Right lobe of liver (tissue), 6 donors: ENCODE data around the gene USP17L17. TPM values are rescaled to one million over a fixed set of nuclear protein-coding genes. Genes with fewer than 3 reads are reported as not detected.
"Not testable (repeated sequence)": the region's sequence is repeated elsewhere in the genome, so short reads cannot be mapped to it uniquely, and the experiment has no call there.

Experiments
- ATAC-seq, 4 donors: fragments of 200-7000 bp; cut with Tn5 transposase; one replicate each; pipeline ENCODE4 v1.9.1; 2020; ENCODE audit warnings: mild to moderate bottlenecking in 4 of 4, moderate library complexity in 4 of 4
- DNase-seq, 3 donors: peaks; one replicate each; pipeline ENCODE4 v3.0.0-alpha.2; 2020
- H3K27ac ChIP-seq, 3 donors: fragments of 200-600 bp; one replicate each; pipeline ENCODE4 v1.8.0; 2022
- H3K27me3 ChIP-seq, 2 donors: fragments of 200-600 bp; one replicate each; pipeline ENCODE4 v1.8.0; 2022
- H3K36me3 ChIP-seq, 4 donors: fragments of 200-600 bp; sonication (generic) in 1 of 4; one replicate each; pipeline versions ENCODE4 v1.5.1 to v1.8.0; 2017 to 2022; ENCODE audit warnings: control low read depth in 1 of 4
- H3K4me1 ChIP-seq, 4 donors: fragments of 200-600 bp; sonication (generic) in 1 of 4; one replicate each; pipeline versions ENCODE4 v1.5.1 to v1.8.0; 2017 to 2022; ENCODE audit warnings: control low read depth in 1 of 4
- H3K4me3 ChIP-seq, 3 donors: fragments of 200-600 bp; one replicate each; pipeline ENCODE4 v1.8.0; 2022
- H3K9me3 ChIP-seq, 4 donors: fragments of 200-600 bp; sonication (generic) in 1 of 4; one replicate each; pipeline versions ENCODE4 v1.5.1 to v1.8.0; 2017 to 2022; ENCODE audit warnings: control low read depth in 1 of 4
- WGBS: methylation state at CpG from one replicate; pipeline ENCODE4 v1.1.6; 2018; ENCODE audit warnings: low coverage, low lambda C conversion rate; ENCODE audit not compliant: insufficient coverage; ENCODE audit errors: missing lambda C conversion rate; 5-methylcytosine and 5-hydroxymethylcytosine counted together
- intact Hi-C, 2 donors: fragments of 100-400 bp; cut with DNase I; formaldehyde crosslinking; loops; one replicate each; pipeline versions ENCODE4 v1.11.2 to v1.14.1; 2022
- long read RNA-seq: library from polyadenylated mRNA; unstranded; transcript quantifications from one replicate; pipeline ENCODE4 v2.0.0, GENCODE V29; 2019
- total RNA-seq, 6 experiments: library from RNA; depleted of rRNA in 2 of 6; stranded (reverse); fragments of >200 nt in 2 of 6; fragmentation: NEBNext Ultra II Directional in 3 of 6; extraction: Animal tissue kit (Norgen Biotek cat#: 25700) in 3 of 6; gene quantifications; one replicate each; pipeline versions ENCODE4 v1.1.0 to v1.2.4, GENCODE V29; 2016 to 2023
- donor health status: DM: no; HTN: yes; CAD: no.
- donor health status: DM: no; HTN: no; CAD: no.
- donor health status: DM: no; HTN: no; CAD: no.
- donor health status: DM: no; HTN: yes; CAD: no.
- donor health status: DM: no; HTN: yes; CAD: no.

USP17L17 gene
- not detected for total RNA-seq
- long read RNA-seq = 0 reads

- H3K4me1 ChIP-seq, ATAC-seq, H3K27ac ChIP-seq, H3K4me3 ChIP-seq, H3K27me3 ChIP-seq, H3K36me3 ChIP-seq, H3K9me3 ChIP-seq, intact Hi-C loops, DNase-seq: not testable (repeated sequence)
- WGBS = 77% methylated on average over 13 of the region's 14 CpGs
Measured at GRCh38 chr4:9243579-9243978, at the start of gene USP17L17. TSS of gene USP17L17 (plus strand) at chr4:9243879. CDS start at chr4:9243879, 0 bp downstream.

GRCh38 chr4:9210357-9210756, 33.3 kb upstream of the USP17L17 start, which contains the start of gene USP17L10:
TSS of gene USP17L10 (plus strand) at chr4:9210657. CDS start at chr4:9210657, 0 bp downstream.
- intact Hi-C loops, H3K36me3 ChIP-seq, H3K27me3 ChIP-seq, H3K4me3 ChIP-seq, H3K27ac ChIP-seq, DNase-seq, ATAC-seq, H3K4me1 ChIP-seq, H3K9me3 ChIP-seq: not testable (repeated sequence)
- no CpG with 5 or more reads among the region's 13 CpGs for WGBS

GRCh38 chr4:9214701-9215100, 29.0 kb upstream of the USP17L17 start:
- H3K4me3 ChIP-seq, ATAC-seq, H3K27ac ChIP-seq, H3K27me3 ChIP-seq, H3K36me3 ChIP-seq, H3K9me3 ChIP-seq, H3K4me1 ChIP-seq, intact Hi-C loops: not testable (repeated sequence)
- 64% methylated on average over 13 of the region's 14 CpGs for WGBS
- DNase-seq = peak in 2 of 3 donors; percentile 7 to 17

- ATAC-seq, H3K4me1 ChIP-seq, DNase-seq, H3K9me3 ChIP-seq, H3K4me3 ChIP-seq, H3K27me3 ChIP-seq, H3K27ac ChIP-seq, intact Hi-C loops, H3K36me3 ChIP-seq: not testable (repeated sequence)
- WGBS = no CpG with 5 or more reads among the region's 14 CpGs
Measured at GRCh38 chr4:9215105-9215504, 28.6 kb upstream of the USP17L17 start, which contains the start of gene USP17L11. TSS of gene USP17L11 (plus strand) at chr4:9215405. CDS start at chr4:9215405, 0 bp downstream.

- H3K27ac ChIP-seq, ATAC-seq, H3K4me3 ChIP-seq, intact Hi-C loops, H3K27me3 ChIP-seq, H3K36me3 ChIP-seq, H3K9me3 ChIP-seq, H3K4me1 ChIP-seq, DNase-seq: not testable (repeated sequence)
- WGBS = no CpG with 5 or more reads among the region's 13 CpGs
Measured at GRCh38 chr4:9219852-9220251, 23.8 kb upstream of the USP17L17 start, which contains the start of gene USP17L12. TSS of gene USP17L12 (plus strand) at chr4:9220152. CDS start at chr4:9220152, 0 bp downstream.

GRCh38 chr4:9224596-9224995, 19.1 kb upstream of the USP17L17 start, which contains the start of gene USP17L13:
TSS of gene USP17L13 (plus strand) at chr4:9224896. CDS start at chr4:9224896, 0 bp downstream.
- H3K27ac ChIP-seq, DNase-seq, H3K36me3 ChIP-seq, H3K9me3 ChIP-seq, H3K4me3 ChIP-seq, intact Hi-C loops, ATAC-seq, H3K4me1 ChIP-seq, H3K27me3 ChIP-seq: not testable (repeated sequence)
- WGBS = no CpG with 5 or more reads among the region's 14 CpGs

GRCh38 chr4:9230249-9230648, 13.4 kb upstream of the USP17L17 start:
- H3K4me1 ChIP-seq, H3K27me3 ChIP-seq, intact Hi-C loops, H3K4me3 ChIP-seq, H3K9me3 ChIP-seq, H3K27ac ChIP-seq, ATAC-seq, H3K36me3 ChIP-seq: not testable (repeated sequence)
- WGBS = 70% methylated on average over 5 of the region's 8 CpGs
- DNase-seq = peak; percentile 7 to 16 (median 12)

GRCh38 chr4:9234085-9234484, 9.6 kb upstream of the USP17L17 start, which contains the start of gene USP17L15:
TSS of gene USP17L15 (plus strand) at chr4:9234385. CDS start at chr4:9234385, 0 bp downstream.
- no CpG with 5 or more reads among the region's 15 CpGs for WGBS
- H3K36me3 ChIP-seq, H3K9me3 ChIP-seq, intact Hi-C loops, H3K27ac ChIP-seq, ATAC-seq, H3K4me3 ChIP-seq, H3K27me3 ChIP-seq, DNase-seq, H3K4me1 ChIP-seq: not testable (repeated sequence)

GRCh38 chr4:9238461-9238860, 5.2 kb upstream of the USP17L17 start:
- H3K27me3 ChIP-seq, H3K36me3 ChIP-seq, ATAC-seq, H3K9me3 ChIP-seq, intact Hi-C loops, H3K4me1 ChIP-seq, H3K4me3 ChIP-seq, H3K27ac ChIP-seq: not testable (repeated sequence)
- peak in 2 of 3 donors; percentile 24 to 36 for DNase-seq
- 60% methylated on average over 5 of the region's 12 CpGs for WGBS

- H3K27ac ChIP-seq, intact Hi-C loops, H3K27me3 ChIP-seq, H3K4me3 ChIP-seq, H3K36me3 ChIP-seq, H3K9me3 ChIP-seq, H3K4me1 ChIP-seq, ATAC-seq: not testable (repeated sequence)
- DNase-seq = peak; percentile 21 to 52 (median 45)
- 72% methylated on average over 13 of the region's 26 CpGs for WGBS
Measured at GRCh38 chr4:9247953-9248680, 4.4 kb downstream of the USP17L17 start, which contains the start of gene USP17L18. TSS of gene USP17L18 (plus strand) at chr4:9248630. CDS start at chr4:9248630, 0 bp downstream.

- H3K36me3 ChIP-seq, H3K4me1 ChIP-seq, H3K27me3 ChIP-seq, H3K27ac ChIP-seq, H3K9me3 ChIP-seq, H3K4me3 ChIP-seq, ATAC-seq, intact Hi-C loops, DNase-seq: not testable (repeated sequence)
- WGBS = no CpG with 5 or more reads among the region's 13 CpGs
Measured at GRCh38 chr4:9253078-9253477, 9.4 kb downstream of the USP17L17 start, which contains the start of gene USP17L19. TSS of gene USP17L19 (plus strand) at chr4:9253378. CDS start at chr4:9253378, 0 bp downstream.
